Transverse colon (tissue), 4 donors: ENCODE measurements around the gene PC. TPM values are rescaled to one million over a fixed set of nuclear protein-coding genes. Genes with fewer than 3 reads are reported as not detected.

ENCODE experiments used
- DNase-seq: peaks from one replicate; pipeline ENCODE4 v3.0.0-alpha.2; 2019
- H3K27ac ChIP-seq, 4 donors: fragments of 200-600 bp; sonication (generic); 2 replicates each; pipeline ENCODE4 v1.5.1; 2016 to 2018; ENCODE audit warnings: inconsistent platforms in 4 of 4
- H3K27me3 ChIP-seq: fragments of 200-600 bp; sonication (generic); 2 replicates; pipeline ENCODE4 v1.5.1; 2017; ENCODE audit warnings: inconsistent platforms
- H3K36me3 ChIP-seq, 4 donors: fragments of 200-600 bp; sonication (generic); 2 replicates each; pipeline ENCODE4 v1.5.1; 2017 to 2019; ENCODE audit warnings: inconsistent platforms in 4 of 4
- H3K4me1 ChIP-seq, 4 donors: fragments of 200-600 bp; sonication (generic); 2 replicates each; pipeline ENCODE4 v1.5.1; 2017 to 2020; ENCODE audit warnings: inconsistent platforms in 4 of 4
- H3K4me3 ChIP-seq, 4 donors: fragments of 200-600 bp; sonication (generic); 1 replicate in 1 of 4; 2 replicates in 3 of 4; pipeline versions ENCODE4 v1.5.1 to v1.6.1; 2017 to 2019; ENCODE audit warnings: inconsistent platforms in 4 of 4
- H3K9me3 ChIP-seq, 2 donors: fragments of 200-600 bp; sonication (generic); 2 replicates each; pipeline ENCODE4 v1.5.1; 2017 to 2019; ENCODE audit warnings: inconsistent platforms in 2 of 2
- CTCF ChIP-seq, 5 experiments: fragments of 200-600 bp in 3 of 5; fragments of 450-650 bp in 2 of 5; sonication (generic) in 3 of 5; IDR thresholded peaks; 1 replicate in 2 of 5; 2 replicates in 3 of 5; pipeline ENCODE4 v1.5.1; 2016 to 2017; ENCODE audit warnings: antibody characterized with exemption in 5 of 5, inconsistent platforms in 3 of 5, mild to moderate bottlenecking in 2 of 5, moderate library complexity in 1 of 5
- EP300 ChIP-seq: sonication (generic); formaldehyde crosslinking; IDR thresholded peaks from one replicate; pipeline ENCODE4 v1.6.1; 2017; ENCODE audit warnings: antibody characterized with exemption, low read depth
- POLR2A ChIP-seq: fragments of 450-650 bp; IDR thresholded peaks from one replicate; pipeline ENCODE4 v1.6.1; 2016; ENCODE audit warnings: antibody characterized with exemption, mild to moderate bottlenecking, moderate library complexity
- POLR2AphosphoS5 ChIP-seq, 3 donors: sonication (generic); formaldehyde crosslinking; IDR thresholded peaks; one replicate each; pipeline ENCODE4 v1.6.1; 2016; ENCODE audit warnings: antibody characterized with exemption in 3 of 3
- WGBS, 2 donors: methylation state at CpG; one replicate each; pipeline ENCODE4 v1.1.5; 2018; ENCODE audit warnings: low coverage in 1 of 2; 5-methylcytosine and 5-hydroxymethylcytosine counted together
- in situ Hi-C, 4 donors: fragments of 200-750 bp; cut with MboI; loops; one replicate each; pipeline versions ENCODE4 v1.15.0 to v1.15.1; 2017; ENCODE audit warnings: low sequenced_read_pairs in 3 of 4, low pct_ligation_motif_present in 1 of 4, low pct_unique_long_range_greater_than_20kb in 1 of 4
- intact Hi-C: fragments of 100-400 bp; cut with DNase I; formaldehyde crosslinking; loops from one replicate; pipeline ENCODE4 v1.15.1; 2023; ENCODE audit warnings: low total_unique reads
- total RNA-seq, 4 donors: library from RNA; depleted of rRNA; stranded (reverse); fragments of >200 nt; gene quantifications; one replicate each; pipeline ENCODE4 v1.1.0, GENCODE V29; 2016

The PC gene
- total RNA-seq, 4 donors from 2014 or later, result 14.9 to 246 (median 38.1) TPM

- Histone ChIP-seq H3K4me1 (no peaks in the 10 kb centered on the region), H3K9me3 (no peaks in the 10 kb centered on the region), H3K4me3 (no peak overlapping the region), H3K27ac (no peak overlapping the region), H3K36me3 (no peaks in the 10 kb centered on the region), H3K27me3 (no peaks in the 10 kb centered on the region)
- 82 to 100% methylated on average over 1 to 5 of the region's 5 CpGs for WGBS, 2 donors
- TF ChIP-seq POLR2A, result no peak
- TF ChIP-seq EP300, result no peak
- no peak for TF ChIP-seq CTCF (IDR thresholded peaks at IDR 0.05)
- no peak for TF ChIP-seq POLR2AphosphoS5 (IDR thresholded peaks at IDR 0.05)
- in situ Hi-C loops, result loop anchor here in 1 of 4 donors (25.0 kb wide), 1 partner anchor 291 kb away; no protein-coding TSS in a partner anchor
- intact Hi-C loops, result no loop called here
- no peak for DNase-seq
These were observed 44.8 kb upstream of the PC start for GRCh38 chr11:67002921-67003411.

- DNase-seq, result no peak
- no peaks in the 10 kb centered on the region for H3K27me3 ChIP-seq
- no peaks in the 10 kb centered on the region for H3K36me3 ChIP-seq
- H3K4me1 ChIP-seq, result no peaks in the 10 kb centered on the region
- TF ChIP-seq CTCF (IDR thresholded peaks at IDR 0.05) (no peak), POLR2AphosphoS5 (IDR thresholded peaks at IDR 0.05) (no peak), EP300 (no peak), POLR2A (no peak)
- WGBS, 2 donors, result 63% methylated on average over 8 of the region's 8 CpGs; no CpG with 5 or more reads in 1 of the 2 donors
- no peak overlapping the region for H3K27ac ChIP-seq
- in situ Hi-C loops (loop anchor here in 1 of 4 donors (25.0 kb wide), 1 partner anchor 290 kb away; no protein-coding TSS in a partner anchor), intact Hi-C loops (no loop called here)
- H3K9me3 ChIP-seq, result no peaks in the 10 kb centered on the region
- H3K4me3 ChIP-seq, result no peak overlapping the region
These were observed 44.2 kb upstream of the PC start for GRCh38 chr11:67002297-67002913.

GRCh38 chr11:67001332-67001731, 43.1 kb upstream of the PC start:
- Histone ChIP-seq H3K36me3 (no peaks in the 10 kb centered on the region), H3K9me3 (no peaks in the 10 kb centered on the region), H3K4me3 (no peak overlapping the region), H3K27ac (no peak overlapping the region), H3K27me3 (no peaks in the 10 kb centered on the region), H3K4me1 (no peaks in the 10 kb centered on the region)
- TF ChIP-seq CTCF (IDR thresholded peaks at IDR 0.05), result no peak
- in situ Hi-C loops (loop anchor here in 1 of 4 donors (25.0 kb wide), 1 partner anchor 289 kb away; no protein-coding TSS in a partner anchor), intact Hi-C loops (no loop called here)
- no peak for DNase-seq
- 90 to 95% methylated on average over 2 to 5 of the region's 5 CpGs for WGBS, 2 donors

- in situ Hi-C loops, result no loop called here
- no peak for DNase-seq
- WGBS, 2 donors, result 82 to 88% methylated on average over 4 to 7 of the region's 7 CpGs
- Histone ChIP-seq H3K4me1 (no peaks in the 10 kb centered on the region), H3K27ac (no peak overlapping the region), H3K36me3 (no peaks in the 10 kb centered on the region), H3K27me3 (peaks cover 3% of the 10 kb centered on the region), H3K4me3 (no peak overlapping the region), H3K9me3 (no peaks in the 10 kb centered on the region)
- TF ChIP-seq CTCF (IDR thresholded peaks at IDR 0.05), result no peak
- no peak for TF ChIP-seq POLR2A
- TF ChIP-seq POLR2AphosphoS5 (IDR thresholded peaks at IDR 0.05), result no peak
- TF ChIP-seq EP300, result no peak
- intact Hi-C loops, result no loop called here
These were observed 41.4 kb upstream of the PC start for GRCh38 chr11:66999555-66999954.
